GM10248 (cell line): ENCODE data around the gene PATJ.

Experiments
- CTCF ChIA-PET: fragments of 300-600 bp; sonication (Branson Sonifier 250); formaldehyde crosslinking; extraction: SDS; loops from one replicate; lab custom pipeline; 2021; ENCODE audit warnings: antibody characterized with exemption; lab: Yijun Ruan, JAX
- POLR2A ChIA-PET: fragments of 350-650 bp; sonication (Branson Sonifier 250); formaldehyde crosslinking; extraction: SDS; loops from one replicate; lab custom pipeline; 2020; ENCODE audit warnings: antibody characterized with exemption; lab: Yijun Ruan, JAX
- DNase-seq: peaks from one replicate; pipeline ENCODE4 v3.0.0; 2012; ENCODE audit errors: extremely low spot score
- CTCF ChIP-seq: IDR thresholded peaks from 2 replicates; pipeline ENCODE4 v1.5.1; 2012; ENCODE audit warnings: mild to moderate bottlenecking, low read depth; ENCODE audit errors: extremely low read depth, missing control alignments, control extremely low read depth

PATJ gene

GRCh38 chr1:61776091-61776490 is 33.8 kb downstream of the PATJ start:
- POLR2A ChIA-PET: no interaction called here
- CTCF ChIA-PET: interaction anchor here (1.2 kb wide), 1 partner anchor 19 kb away, joined by 3 read pairs; no protein-coding TSS in a partner anchor
- DNase-seq: no peak
- TF ChIP-seq CTCF: no peak

- no peak for TF ChIP-seq CTCF
- ChIA-PET CTCF (interaction anchor here (1.1 to 1.3 kb wide), 2 partner anchors 18 to 35 kb away, joined by 3 read pairs; no protein-coding TSS in a partner anchor), POLR2A (no interaction called here)
- DNase-seq: no peak
Observed at GRCh38 chr1:61779231-61779630, 37.0 kb downstream of the PATJ start.

- ChIA-PET CTCF (interaction anchor here (0.9 to 1.5 kb wide), 2 partner anchors 21 to 29 kb away, joined by 3 read pairs; no protein-coding TSS in a partner anchor), POLR2A (no interaction called here)
- no peak for TF ChIP-seq CTCF
- DNase-seq: no peak
Observed at GRCh38 chr1:61781151-61781550, 38.9 kb downstream of the PATJ start.

GRCh38 chr1:61782771-61783170 is 40.5 kb downstream of the PATJ start:
- POLR2A ChIA-PET: interaction anchor here (0.7 kb wide), 1 partner anchor 115 kb away, joined by 4 read pairs; no protein-coding TSS in a partner anchor

GRCh38 chr1:61784726-61785125 is 42.4 kb downstream of the PATJ start:
- POLR2A ChIA-PET: no interaction called here
- no peak for DNase-seq
- CTCF ChIA-PET: interaction anchor here (1.4 kb wide), 1 partner anchor 40 kb away, joined by 3 read pairs; no protein-coding TSS in a partner anchor
- TF ChIP-seq CTCF: no peak

More at GRCh38 chr1:61782771-61783170, 40.5 kb downstream of the PATJ start:
- peak; percentile 33 for DNase-seq
- CTCF ChIA-PET: interaction anchor here (0.9 kb wide), 1 partner anchor 20 kb away, joined by 3 read pairs; no protein-coding TSS in a partner anchor
- no peak for TF ChIP-seq CTCF

- no peak for TF ChIP-seq CTCF
- POLR2A ChIA-PET: no interaction called here
- DNase-seq: no peak
- CTCF ChIA-PET: no interaction called here
Observed at GRCh38 chr1:61790837-61791236, 48.6 kb downstream of the PATJ start.
